ENCODE data around the gene CENPK.
"Not testable (repeated sequence)": the region's sequence is repeated elsewhere in the genome, so short reads cannot be mapped to it uniquely, and the experiment has no call there.

The CENPK gene

GRCh38 chr5:65489119-65489518, 73.8 kb downstream of the CENPK start:
- no peak for DNase-seq

GRCh38 chr5:65488038-65488687, 74.8 kb downstream of the CENPK start:
- not testable (repeated sequence) for DNase-seq

GRCh38 chr5:65486803-65487202, 76.2 kb downstream of the CENPK start:
- DNase-seq = not testable (repeated sequence)

GRCh38 chr5:65485405-65485804, 77.6 kb downstream of the CENPK start:
- no peak for DNase-seq

GRCh38 chr5:65483546-65484346, 79.2 kb downstream of the CENPK start:
- no peak for DNase-seq

GRCh38 chr5:65482736-65483545, 80.0 kb downstream of the CENPK start:
- DNase-seq = no peak

GRCh38 chr5:65482296-65482735, 80.7 kb downstream of the CENPK start:
- no peak for DNase-seq

GRCh38 chr5:65481635-65482295, 81.2 kb downstream of the CENPK start, which contains the start of gene ADAMTS6:
ADAMTS6 (minus strand) TSS chr5:65481920; CDS start chr5:65473673, 8,247 bp downstream.
- DNase-seq = peak; percentile 79 to 81

- DNase-seq = no peak
Measured at GRCh38 chr5:65481171-65481581, 81.8 kb downstream of the CENPK start.

- DNase-seq = peak; percentile 31 to 51
Measured at GRCh38 chr5:65480306-65480865, 82.6 kb downstream of the CENPK start.

- DNase-seq = no peak
Measured at GRCh38 chr5:65479527-65479926, 83.4 kb downstream of the CENPK start.

- DNase-seq = no peak
Measured at GRCh38 chr5:65478336-65478735, 84.6 kb downstream of the CENPK start.

GRCh38 chr5:65475895-65476294, 87.1 kb downstream of the CENPK start:
- DNase-seq = no peak

GRCh38 chr5:65475336-65475735, 87.6 kb downstream of the CENPK start:
- no peak for DNase-seq

- DNase-seq = no peak
Measured at GRCh38 chr5:65474130-65474711, 88.7 kb downstream of the CENPK start.

GRCh38 chr5:65468633-65469032, 94.3 kb downstream of the CENPK start:
- no peak for DNase-seq
